Calu3 (cell line): ENCODE data around the gene ZBTB21. TPM values are rescaled to one million over a fixed set of nuclear protein-coding genes. Genes with fewer than 3 reads are reported as not detected.

Source experiments
- BruUV-seq: library from RNA; stranded (reverse); fragments of 400-500 nt; replicated peaks from 2 replicates; lab custom pipeline; 2021; lab: Mats Ljungman, UMichigan
- CTCF ChIA-PET: fragments of 300-600 bp; sonication (Branson Sonifier 250); formaldehyde crosslinking; loops from one replicate; lab custom pipeline; 2022; ENCODE audit warnings: antibody characterized with exemption; lab: Charles Lee
- DNase-seq: peaks from one replicate; pipeline ENCODE4 v3.0.0; 2022
- H3K27ac Mint-ChIP-seq: one replicate; pipeline ENCODE4 v1.8.0; 2022; ENCODE audit warnings: mixed read lengths; ENCODE audit not compliant: unreplicated experiment
- H3K27me3 Mint-ChIP-seq: one replicate; pipeline ENCODE4 v1.8.0; 2022; ENCODE audit warnings: mixed read lengths; ENCODE audit not compliant: unreplicated experiment
- H3K36me3 Mint-ChIP-seq: one replicate; pipeline ENCODE4 v1.8.0; 2022; ENCODE audit warnings: mild to moderate bottlenecking, moderate library complexity, mixed read lengths; ENCODE audit not compliant: insufficient read depth, unreplicated experiment
- H3K4me1 Mint-ChIP-seq: one replicate; pipeline ENCODE4 v1.8.0; 2022; ENCODE audit warnings: mild to moderate bottlenecking, low read depth, mixed read lengths; ENCODE audit not compliant: unreplicated experiment
- H3K4me3 Mint-ChIP-seq: one replicate; pipeline ENCODE4 v1.8.0; 2022; ENCODE audit warnings: mild to moderate bottlenecking, low read depth, moderate library complexity, mixed read lengths; ENCODE audit not compliant: unreplicated experiment
- H3K9me3 Mint-ChIP-seq: one replicate; pipeline ENCODE4 v1.8.0; 2022; ENCODE audit warnings: low read depth, mixed read lengths; ENCODE audit not compliant: unreplicated experiment
- intact Hi-C: fragments of 100-400 bp; cut with micrococcal nuclease; formaldehyde crosslinking; loops from one replicate; pipeline ENCODE4 v1.10.0; 2022; ENCODE audit not compliant: unreplicated experiment
- total RNA-seq: library from RNA; stranded (reverse); gene quantifications from 2 replicates; pipeline ENCODE4 v1.2.3, GENCODE V29; 2022
- TF ChIP-seq, protein P1 (sequence below): fragments of 200-600 bp; IDR thresholded peaks from one replicate; pipeline ENCODE4 v1.8.0; 2022; ENCODE audit warnings: antibody characterized with exemption; ENCODE audit not compliant: unreplicated experiment

ZBTB21 gene
- total RNA-seq, 1 experiment from 2014 or later, result 14.5 TPM

DNA sequence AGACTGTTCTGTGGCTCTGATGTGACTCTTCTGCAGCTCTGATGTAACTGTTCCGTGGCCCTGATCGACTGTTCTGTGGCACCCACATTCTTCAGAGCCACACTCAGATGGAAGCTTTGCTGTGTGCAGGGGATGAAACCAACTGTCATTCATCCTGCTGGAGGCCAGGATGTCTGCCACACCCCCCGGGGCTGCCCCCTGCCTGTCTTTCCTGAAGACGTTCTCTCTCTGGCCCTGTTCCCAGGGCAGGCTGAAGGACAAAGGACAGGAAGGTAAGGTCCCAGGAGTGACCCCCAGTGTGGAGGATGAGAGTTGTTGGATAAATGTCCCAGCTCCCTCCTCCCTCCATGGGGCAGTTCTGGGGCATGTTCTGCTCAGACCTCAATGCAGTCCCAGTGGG lies 31.6 kb upstream of the ZBTB21 start:
- intact Hi-C loops, result no loop called here
- peaks cover 12% of the 10 kb centered on the region for H3K27me3 Mint-ChIP-seq
- CTCF ChIA-PET, result no interaction called here
- H3K9me3 Mint-ChIP-seq, result no peaks in the 10 kb centered on the region
- H3K36me3 Mint-ChIP-seq, result peaks cover 5% of the 10 kb centered on the region
- H3K4me1 Mint-ChIP-seq, result peaks cover 11% of the 10 kb centered on the region
- no peak for DNase-seq
- no peak overlapping the region for H3K27ac Mint-ChIP-seq
- BruUV-seq, result no TSS peak
- TF ChIP-seq, protein P1, sequence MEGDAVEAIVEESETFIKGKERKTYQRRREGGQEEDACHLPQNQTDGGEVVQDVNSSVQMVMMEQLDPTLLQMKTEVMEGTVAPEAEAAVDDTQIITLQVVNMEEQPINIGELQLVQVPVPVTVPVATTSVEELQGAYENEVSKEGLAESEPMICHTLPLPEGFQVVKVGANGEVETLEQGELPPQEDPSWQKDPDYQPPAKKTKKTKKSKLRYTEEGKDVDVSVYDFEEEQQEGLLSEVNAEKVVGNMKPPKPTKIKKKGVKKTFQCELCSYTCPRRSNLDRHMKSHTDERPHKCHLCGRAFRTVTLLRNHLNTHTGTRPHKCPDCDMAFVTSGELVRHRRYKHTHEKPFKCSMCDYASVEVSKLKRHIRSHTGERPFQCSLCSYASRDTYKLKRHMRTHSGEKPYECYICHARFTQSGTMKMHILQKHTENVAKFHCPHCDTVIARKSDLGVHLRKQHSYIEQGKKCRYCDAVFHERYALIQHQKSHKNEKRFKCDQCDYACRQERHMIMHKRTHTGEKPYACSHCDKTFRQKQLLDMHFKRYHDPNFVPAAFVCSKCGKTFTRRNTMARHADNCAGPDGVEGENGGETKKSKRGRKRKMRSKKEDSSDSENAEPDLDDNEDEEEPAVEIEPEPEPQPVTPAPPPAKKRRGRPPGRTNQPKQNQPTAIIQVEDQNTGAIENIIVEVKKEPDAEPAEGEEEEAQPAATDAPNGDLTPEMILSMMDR, result no peak
- no peak overlapping the region for H3K4me3 Mint-ChIP-seq

DNA sequence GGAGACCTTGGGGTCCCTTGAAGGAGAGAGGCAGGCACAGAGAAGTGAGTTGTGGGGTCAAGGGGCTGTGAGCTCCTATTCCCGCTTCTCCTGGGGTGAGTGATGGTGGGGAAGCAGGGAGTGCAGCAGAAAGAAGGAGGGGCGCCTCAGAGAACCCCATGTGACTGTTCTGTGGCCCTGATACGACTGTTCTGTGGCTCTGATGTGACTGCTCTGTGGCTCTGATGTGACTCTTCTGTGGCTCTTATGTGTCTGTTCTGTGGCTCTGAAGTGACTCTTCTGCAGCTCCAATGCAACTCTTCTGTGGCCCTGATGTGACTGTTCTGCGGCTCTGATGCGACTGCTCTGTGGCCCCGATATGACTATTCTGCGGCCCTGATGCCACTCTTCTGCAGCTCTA lies 31.1 kb upstream of the ZBTB21 start:
- Mint-ChIP-seq H3K4me3 (no peak overlapping the region), H3K9me3 (no peaks in the 10 kb centered on the region), H3K27ac (peak overlapping the region; percentile 16), H3K4me1 (peaks cover 11% of the 10 kb centered on the region), H3K27me3 (peaks cover 12% of the 10 kb centered on the region), H3K36me3 (peaks cover 5% of the 10 kb centered on the region)
- intact Hi-C loops, result no loop called here
- TF ChIP-seq, protein P1, result no peak
- no TSS peak for BruUV-seq
- CTCF ChIA-PET, result no interaction called here
- no peak for DNase-seq

DNA sequence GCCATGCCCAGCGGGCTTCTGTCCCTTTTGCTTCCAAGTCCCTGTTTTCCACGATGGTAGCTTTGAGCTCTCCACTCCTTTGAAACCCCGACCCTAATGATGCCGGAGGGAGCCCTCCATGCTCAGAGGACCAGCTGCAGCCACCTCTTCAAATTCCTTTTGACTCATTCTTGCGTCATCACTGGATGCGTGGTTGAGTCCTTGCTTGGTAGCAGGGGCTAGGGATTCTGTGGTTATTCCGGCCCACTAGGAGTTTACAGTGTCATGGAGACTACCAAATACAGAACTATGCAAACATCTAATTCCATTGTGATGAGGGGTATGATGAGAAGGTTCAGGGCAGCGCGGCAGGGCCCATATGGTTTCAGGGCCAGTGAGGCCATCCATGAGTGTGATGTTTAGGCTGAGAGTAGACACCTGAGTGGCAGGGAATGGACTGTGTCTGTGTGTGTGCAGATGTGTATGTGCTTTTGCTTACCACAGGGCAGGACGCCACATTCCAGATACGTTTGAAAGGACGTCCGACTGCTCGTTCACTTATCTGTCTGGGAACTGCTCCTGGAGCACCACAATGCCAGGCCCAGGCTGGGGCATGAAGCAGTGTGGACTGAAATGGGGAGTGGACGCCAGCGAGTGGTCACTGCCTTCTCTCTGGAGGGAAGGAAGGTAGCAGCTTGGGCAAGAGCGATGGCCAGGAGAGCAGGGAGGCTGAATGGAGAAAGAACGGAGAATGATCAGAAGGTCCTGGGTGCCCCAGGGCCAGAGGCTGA lies 30.4 kb upstream of the ZBTB21 start:
- no peak overlapping the region for H3K4me3 Mint-ChIP-seq
- no peaks in the 10 kb centered on the region for H3K9me3 Mint-ChIP-seq
- peak overlapping the region; percentile 16 for H3K27ac Mint-ChIP-seq
- H3K4me1 Mint-ChIP-seq, result peaks cover 11% of the 10 kb centered on the region
- TF ChIP-seq, protein P1, result no peak
- DNase-seq, result peak; percentile 16
- CTCF ChIA-PET, result no interaction called here
- peaks cover 12% of the 10 kb centered on the region for H3K27me3 Mint-ChIP-seq
- BruUV-seq, result no TSS peak
- peaks cover 5% of the 10 kb centered on the region for H3K36me3 Mint-ChIP-seq
- intact Hi-C loops, result no loop called here

DNA sequence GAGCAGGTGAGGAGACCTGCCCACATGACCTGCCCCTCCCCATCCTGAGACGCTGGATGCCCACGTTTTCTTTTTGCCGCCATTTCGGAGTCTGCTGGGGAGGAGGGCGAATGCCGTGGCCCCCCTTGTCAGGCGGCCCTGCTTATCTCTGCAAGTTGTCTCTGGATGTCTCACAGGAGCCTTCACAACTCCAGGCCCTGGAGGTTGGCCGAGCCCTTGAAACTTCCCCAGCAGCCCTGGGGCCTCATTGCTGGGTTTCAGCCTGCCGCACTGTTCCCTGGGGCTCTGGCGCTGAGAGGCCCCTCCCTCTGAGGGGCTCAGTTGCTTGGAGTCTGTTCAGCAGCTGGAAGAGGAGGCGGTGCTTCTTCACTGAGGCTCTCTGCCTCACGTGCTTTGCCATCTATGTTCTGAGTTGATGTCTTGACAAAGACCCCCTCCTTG lies 29.8 kb upstream of the ZBTB21 start:
- TF ChIP-seq, protein P1, result no peak
- no peaks in the 10 kb centered on the region for H3K9me3 Mint-ChIP-seq
- intact Hi-C loops, result no loop called here
- H3K4me3 Mint-ChIP-seq, result no peak overlapping the region
- CTCF ChIA-PET, result no interaction called here
- no TSS peak for BruUV-seq
- H3K36me3 Mint-ChIP-seq, result peaks cover 5% of the 10 kb centered on the region
- H3K27ac Mint-ChIP-seq, result no peak overlapping the region
- no peak for DNase-seq
- peaks cover 11% of the 10 kb centered on the region for H3K4me1 Mint-ChIP-seq
- peaks cover 18% of the 10 kb centered on the region for H3K27me3 Mint-ChIP-seq
